CD14-positive monocyte (primary cell): ENCODE results near the gene OCSTAMP. TPM values are rescaled to one million over a fixed set of nuclear protein-coding genes. Genes with fewer than 3 reads are reported as not detected.

ENCODE experiments used
- DNase-seq, 3 donors: peaks; one replicate each; pipeline ENCODE4 v3.0.0-alpha.2; 2011 to 2022
- H2AFZ ChIP-seq: 2 replicates; pipeline ENCODE4 v1.6.0; 2012; ENCODE audit warnings: mild to moderate bottlenecking, low read depth, low read length, inconsistent platforms; ENCODE audit not compliant: insufficient read depth, poor library complexity, severe bottlenecking
- H3K27ac ChIP-seq, 2 donors: 1 replicate in 1 of 2; 2 replicates in 1 of 2; pipeline ENCODE4 v1.5.1; 2012 to 2013; ENCODE audit warnings: low read length in 2 of 2, control low read depth in 1 of 2, inconsistent platforms in 1 of 2, low read depth in 1 of 2, mild to moderate bottlenecking in 1 of 2
- H3K27me3 ChIP-seq, 2 donors: one replicate each; pipeline versions ENCODE4 v1.6.0 to v1.6.1; 2011 to 2013; ENCODE audit warnings: low read length in 2 of 2; ENCODE audit not compliant: control insufficient read depth in 2 of 2, insufficient read depth in 2 of 2
- H3K36me3 ChIP-seq, 2 donors: replicated peaks in 1 of 2; 1 replicate in 1 of 2; 2 replicates in 1 of 2; pipeline versions ENCODE4 v1.5.1 to v1.6.1; 2012 to 2013; ENCODE audit warnings: low read length in 2 of 2, control low read depth in 1 of 2, inconsistent platforms in 1 of 2, mild to moderate bottlenecking in 1 of 2; ENCODE audit not compliant: insufficient read depth in 2 of 2, control insufficient read depth in 1 of 2
- H3K4me1 ChIP-seq, 2 donors: 1 replicate in 1 of 2; 2 replicates in 1 of 2; pipeline versions ENCODE4 v1.5.1 to v1.6.1; 2012 to 2013; ENCODE audit warnings: low read length in 2 of 2, control low read depth in 1 of 2, inconsistent platforms in 1 of 2, mild to moderate bottlenecking in 1 of 2, moderate library complexity in 1 of 2; ENCODE audit not compliant: insufficient read depth in 2 of 2, control insufficient read depth in 1 of 2
- H3K4me2 ChIP-seq: replicated peaks from 2 replicates; pipeline ENCODE3; 2012; ENCODE audit warnings: low read length, moderate library complexity, mild to moderate bottlenecking; ENCODE audit not compliant: poor library complexity, severe bottlenecking; ENCODE audit errors: extremely low read depth
- H3K4me3 ChIP-seq, 3 experiments: fragments of 200-600 bp in 1 of 3; sonication (generic) in 1 of 3; replicated peaks in 1 of 3; 1 replicate in 2 of 3; 2 replicates in 1 of 3; pipeline ENCODE4 v1.5.1; 2011 to 2013; ENCODE audit warnings: low read length in 3 of 3, mild to moderate bottlenecking in 3 of 3, control low read depth in 2 of 3, low read depth in 2 of 3, inconsistent platforms in 1 of 3, moderate library complexity in 1 of 3
- H3K79me2 ChIP-seq: 2 replicates; pipeline ENCODE4 v1.6.0; 2012; ENCODE audit warnings: mild to moderate bottlenecking, control low read depth, inconsistent platforms, low read length, moderate library complexity; ENCODE audit not compliant: insufficient read depth
- H3K9ac ChIP-seq: 2 replicates; pipeline ENCODE4 v1.6.0; 2017; ENCODE audit warnings: low read length, mild to moderate bottlenecking; ENCODE audit not compliant: insufficient read depth, poor library complexity, severe bottlenecking
- H3K9me3 ChIP-seq, 2 donors: replicated peaks in 1 of 2; 1 replicate in 1 of 2; 2 replicates in 1 of 2; pipeline versions ENCODE4 v1.5.1 to v1.6.1; 2012 to 2013; ENCODE audit warnings: low read length in 2 of 2, control low read depth in 1 of 2; ENCODE audit not compliant: control insufficient read depth in 1 of 2, insufficient read depth in 1 of 2
- H4K20me1 ChIP-seq: 2 replicates; pipeline ENCODE4 v1.6.0; 2012; ENCODE audit warnings: mild to moderate bottlenecking, low read length, control low read depth, moderate library complexity; ENCODE audit not compliant: insufficient read depth
- H3K27ac Mint-ChIP-seq, 7 donors: one replicate each; pipeline ENCODE4 v1.8.0; 2020; ENCODE audit warnings: mild to moderate bottlenecking in 7 of 7, mixed read lengths in 7 of 7, moderate library complexity in 6 of 7, inconsistent platforms in 2 of 7
- H3K27me3 Mint-ChIP-seq, 3 donors: one replicate each; pipeline ENCODE4 v1.8.0; 2021 to 2022; ENCODE audit warnings: low read depth in 3 of 3, mild to moderate bottlenecking in 3 of 3, mixed read lengths in 3 of 3, moderate library complexity in 3 of 3, inconsistent platforms in 1 of 3
- H3K36me3 Mint-ChIP-seq, 2 donors: one replicate each; pipeline ENCODE4 v1.8.0; 2020; ENCODE audit warnings: mixed read lengths in 2 of 2, inconsistent platforms in 1 of 2, mild to moderate bottlenecking in 1 of 2
- H3K4me1 Mint-ChIP-seq: one replicate; pipeline ENCODE4 v1.8.0; 2020; ENCODE audit warnings: mild to moderate bottlenecking, mixed read lengths
- H3K4me3 Mint-ChIP-seq, 2 donors: one replicate each; pipeline ENCODE4 v1.8.0; 2020; ENCODE audit warnings: mild to moderate bottlenecking in 2 of 2, mixed read lengths in 2 of 2, moderate library complexity in 1 of 2
- H3K9me3 Mint-ChIP-seq, 7 donors: one replicate each; pipeline ENCODE4 v1.8.0; 2020 to 2022; ENCODE audit warnings: mixed read lengths in 7 of 7, mild to moderate bottlenecking in 6 of 7, moderate library complexity in 6 of 7, inconsistent platforms in 2 of 7
- WGBS: methylation state at CpG from one replicate; pipeline ENCODE4 v1.1.5; 2013; ENCODE audit warnings: missing lambda C conversion rate; ENCODE audit not compliant: insufficient coverage; 5-methylcytosine and 5-hydroxymethylcytosine counted together
- intact Hi-C, 2 donors: fragments of 100-400 bp; cut with micrococcal nuclease; formaldehyde crosslinking; loops; one replicate each; pipeline versions ENCODE4 v1.15.0 to v1.15.1; 2023
- polyA plus RNA-seq, 3 donors: library from polyadenylated mRNA; depleted of rRNA in 1 of 3; unstranded in 2 of 3; stranded (reverse) in 1 of 3; fragments of 300-500 nt in 2 of 3; fragments of >200 nt in 1 of 3; fragmentation: Illumina TruSeq in 2 of 3; gene quantifications; 1 replicate in 2 of 3; 2 replicates in 1 of 3; pipeline ENCODE4 v1.2.3, GENCODE V29; 2012 to 2021
- TF ChIP-seq, protein P1 (sequence below): fragments of 200-600 bp; IDR thresholded peaks from one replicate; pipeline ENCODE4 v1.8.0; 2022; ENCODE audit warnings: antibody characterized with exemption, mild to moderate bottlenecking

The OCSTAMP gene
- polyA plus RNA-seq, 3 donors, result not detected

- Histone ChIP-seq H3K9me3 (peaks cover 0 to 3% of the 10 kb centered on the region in 2 donors), H3K27me3 (peaks cover 0 to 3% of the 10 kb centered on the region in 2 donors), H3K36me3 (no peaks in the 10 kb centered on the region), H4K20me1 (no peaks in the 10 kb centered on the region), H2AFZ (no peak overlapping the region), H3K4me3 (no peak overlapping the region), H3K9ac (no peak overlapping the region), H3K4me2 (no peak overlapping the region), H3K79me2 (no peaks in the 10 kb centered on the region), H3K4me1 (no peaks in the 10 kb centered on the region), H3K27ac (no peak overlapping the region)
- intact Hi-C loops, result loop anchor here (2.0 to 5.0 kb wide), 2 partner anchors 43 to 161 kb away; no protein-coding TSS in a partner anchor
- Mint-ChIP-seq H3K9me3 (peaks cover 0 to 4% (median 0%) of the 10 kb centered on the region in 7 donors), H3K36me3 (no peaks in the 10 kb centered on the region), H3K27ac (peak overlapping the region in 1 of 7 donors; percentile 6), H3K4me1 (peaks cover 2% of the 10 kb centered on the region), H3K4me3 (no peak overlapping the region), H3K27me3 (peaks cover 3 to 5% (median 4%) of the 10 kb centered on the region in 3 donors)
- 92% methylated on average over 2 of the region's 3 CpGs for WGBS
- DNase-seq, result no peak
- TF ChIP-seq, protein P1, sequence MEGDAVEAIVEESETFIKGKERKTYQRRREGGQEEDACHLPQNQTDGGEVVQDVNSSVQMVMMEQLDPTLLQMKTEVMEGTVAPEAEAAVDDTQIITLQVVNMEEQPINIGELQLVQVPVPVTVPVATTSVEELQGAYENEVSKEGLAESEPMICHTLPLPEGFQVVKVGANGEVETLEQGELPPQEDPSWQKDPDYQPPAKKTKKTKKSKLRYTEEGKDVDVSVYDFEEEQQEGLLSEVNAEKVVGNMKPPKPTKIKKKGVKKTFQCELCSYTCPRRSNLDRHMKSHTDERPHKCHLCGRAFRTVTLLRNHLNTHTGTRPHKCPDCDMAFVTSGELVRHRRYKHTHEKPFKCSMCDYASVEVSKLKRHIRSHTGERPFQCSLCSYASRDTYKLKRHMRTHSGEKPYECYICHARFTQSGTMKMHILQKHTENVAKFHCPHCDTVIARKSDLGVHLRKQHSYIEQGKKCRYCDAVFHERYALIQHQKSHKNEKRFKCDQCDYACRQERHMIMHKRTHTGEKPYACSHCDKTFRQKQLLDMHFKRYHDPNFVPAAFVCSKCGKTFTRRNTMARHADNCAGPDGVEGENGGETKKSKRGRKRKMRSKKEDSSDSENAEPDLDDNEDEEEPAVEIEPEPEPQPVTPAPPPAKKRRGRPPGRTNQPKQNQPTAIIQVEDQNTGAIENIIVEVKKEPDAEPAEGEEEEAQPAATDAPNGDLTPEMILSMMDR, result no peak
These were observed 30.9 kb downstream of the OCSTAMP start for GRCh38 chr20:46519471-46520068.

DNA sequence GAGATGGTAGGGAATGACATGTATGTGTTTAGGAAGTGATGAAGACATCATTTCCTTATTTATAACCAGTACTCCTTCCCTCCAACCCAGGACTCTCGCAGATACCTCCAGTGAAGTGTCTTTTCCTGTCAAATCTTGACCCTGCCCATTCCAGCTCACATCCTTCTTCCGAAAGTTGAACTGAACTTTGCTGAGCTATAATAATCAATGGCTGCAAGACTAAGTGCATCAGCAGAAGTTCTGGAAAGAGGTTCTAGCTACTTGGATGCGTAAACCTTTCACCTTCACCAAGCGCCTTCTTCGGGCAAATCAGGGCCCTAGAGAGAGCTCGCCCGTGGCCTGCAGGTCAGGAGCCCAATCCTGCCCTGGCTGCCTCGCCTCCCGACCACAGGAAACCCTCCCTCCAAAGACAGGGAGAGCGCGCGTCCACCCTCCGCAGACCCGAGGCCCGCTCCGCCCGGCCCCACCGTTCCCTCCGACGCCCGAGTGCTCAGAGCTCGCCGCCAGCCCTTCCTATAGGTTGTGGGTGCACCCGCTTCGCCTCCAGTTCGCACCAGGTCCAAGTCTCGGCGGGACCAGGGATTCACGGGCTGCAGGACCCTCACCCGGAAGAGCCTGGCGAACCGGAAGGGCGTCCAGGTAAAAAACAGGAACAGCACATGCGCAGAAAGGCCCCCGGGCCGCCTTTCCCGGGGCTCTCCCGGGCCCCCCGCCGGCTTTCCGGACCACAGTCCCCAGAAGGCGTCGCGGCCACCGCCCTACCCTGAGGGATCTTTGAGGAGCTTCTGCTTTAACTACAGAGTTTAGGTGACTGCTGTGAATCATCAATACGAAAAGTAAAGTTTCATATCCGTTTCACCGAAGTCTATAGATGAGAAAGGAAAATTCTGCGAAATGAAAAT lies 37.3 kb downstream of the OCSTAMP start, which contains the start of gene ZNF334:
Gene ZNF334, minus strand, starts transcription at position 617 of the 902 bp plus-strand sequence. CDS start 1,457 bp downstream, outside the sequence.
- H3K27ac Mint-ChIP-seq, result no peak within 1 kb of the TSS
- no peaks in the 10 kb centered on the region for H3K36me3 ChIP-seq
- peak within 1 kb of the TSS; percentile 89 for H2AFZ ChIP-seq
- peaks cover 6 to 17% (median 6%) of the 10 kb centered on the region in 3 donors for H3K27me3 Mint-ChIP-seq
- peak within 1 kb of the TSS; percentile 26 to 75 (median 53) for H3K4me3 ChIP-seq
- peak within 1 kb of the TSS; percentile 79 to 93 for H3K4me3 Mint-ChIP-seq
- no peaks in the 10 kb centered on the region for H3K36me3 Mint-ChIP-seq
- H3K27me3 ChIP-seq, result peaks cover 6 to 12% of the 10 kb centered on the region in 2 donors
- TF ChIP-seq, protein P1, result no peak
- 4% methylated on average over 40 of the region's 49 CpGs for WGBS
- H4K20me1 ChIP-seq, result no peaks in the 10 kb centered on the region
- H3K4me2 ChIP-seq, result peak within 1 kb of the TSS; percentile 81
- peaks cover 8 to 11% of the 10 kb centered on the region in 2 donors for H3K4me1 ChIP-seq
- H3K4me1 Mint-ChIP-seq, result peaks cover 14% of the 10 kb centered on the region
- no peak within 1 kb of the TSS for H3K27ac ChIP-seq
- peak in 1 of 3 donors; percentile 26 for DNase-seq
- no peaks in the 10 kb centered on the region for H3K9me3 ChIP-seq
- intact Hi-C loops, result no loop called here
- H3K79me2 ChIP-seq, result no peaks in the 10 kb centered on the region
- H3K9me3 Mint-ChIP-seq, result no peaks in the 10 kb centered on the region
- H3K9ac ChIP-seq, result peak within 1 kb of the TSS; percentile 63
